Osteoblast (primary cell): ENCODE results near the gene UBAP2. TPM values are rescaled to one million over a fixed set of nuclear protein-coding genes. Genes with fewer than 3 reads are reported as not detected.

Experiments
- DNase-seq: peaks from one replicate; pipeline ENCODE4 v3.0.0; 2011; ENCODE audit warnings: low spot score, mixed read lengths; ENCODE audit not compliant: insufficient read length; ENCODE audit errors: missing footprints
- H2AFZ ChIP-seq: 2 replicates; pipeline ENCODE4 v1.6.0; 2011; ENCODE audit warnings: mild to moderate bottlenecking, low read length
- H3K27ac ChIP-seq: 2 replicates; pipeline ENCODE4 v1.5.1; 2011; ENCODE audit warnings: mild to moderate bottlenecking, low read depth, low read length, moderate library complexity
- H3K27me3 ChIP-seq: 2 replicates; pipeline ENCODE4 v1.6.0; 2012; ENCODE audit warnings: mild to moderate bottlenecking, control low read depth, inconsistent platforms, low read length, moderate library complexity; ENCODE audit not compliant: insufficient read depth
- H3K36me3 ChIP-seq: 2 replicates; pipeline ENCODE4 v1.5.1; 2011; ENCODE audit warnings: mild to moderate bottlenecking, low read length, control low read depth, moderate library complexity; ENCODE audit not compliant: insufficient read depth
- H3K4me1 ChIP-seq: 2 replicates; pipeline ENCODE4 v1.5.1; 2011; ENCODE audit warnings: mild to moderate bottlenecking, low read length, control low read depth, moderate library complexity; ENCODE audit not compliant: insufficient read depth
- H3K4me2 ChIP-seq: 2 replicates; pipeline ENCODE4 v1.6.0; 2011; ENCODE audit warnings: mild to moderate bottlenecking, low read length; ENCODE audit not compliant: insufficient read depth
- H3K4me3 ChIP-seq: fragments of 200-600 bp; sonication (generic); 3 replicates; pipeline ENCODE4 v1.5.1; 2012; ENCODE audit warnings: mild to moderate bottlenecking, low read length, inconsistent platforms; ENCODE audit not compliant: insufficient read depth
- H3K79me2 ChIP-seq: 2 replicates; pipeline ENCODE4 v1.6.0; 2012; ENCODE audit warnings: mild to moderate bottlenecking, low read length, control low read depth, inconsistent platforms; ENCODE audit not compliant: insufficient read depth
- H3K9me3 ChIP-seq: 2 replicates; pipeline ENCODE4 v1.5.1; 2011; ENCODE audit warnings: low read depth, low read length, control low read depth
- H4K20me1 ChIP-seq: 2 replicates; pipeline ENCODE4 v1.6.0; 2012; ENCODE audit warnings: mild to moderate bottlenecking, low read length, control low read depth; ENCODE audit not compliant: insufficient read depth
- total RNA-seq: library from RNA; depleted of rRNA; stranded (reverse); fragments of >200 nt; gene quantifications from 2 replicates; pipeline ENCODE4 v1.2.3, GENCODE V29; 2012
- TF ChIP-seq, protein P1 (sequence below): IDR thresholded peaks from 2 replicates; pipeline ENCODE4 v1.5.1; 2011; ENCODE audit warnings: mild to moderate bottlenecking, low read depth, low read length, moderate library complexity; ENCODE audit errors: extremely low read depth

The UBAP2 gene
- total RNA-seq, 1 donor, result 18.5 TPM

DNA sequence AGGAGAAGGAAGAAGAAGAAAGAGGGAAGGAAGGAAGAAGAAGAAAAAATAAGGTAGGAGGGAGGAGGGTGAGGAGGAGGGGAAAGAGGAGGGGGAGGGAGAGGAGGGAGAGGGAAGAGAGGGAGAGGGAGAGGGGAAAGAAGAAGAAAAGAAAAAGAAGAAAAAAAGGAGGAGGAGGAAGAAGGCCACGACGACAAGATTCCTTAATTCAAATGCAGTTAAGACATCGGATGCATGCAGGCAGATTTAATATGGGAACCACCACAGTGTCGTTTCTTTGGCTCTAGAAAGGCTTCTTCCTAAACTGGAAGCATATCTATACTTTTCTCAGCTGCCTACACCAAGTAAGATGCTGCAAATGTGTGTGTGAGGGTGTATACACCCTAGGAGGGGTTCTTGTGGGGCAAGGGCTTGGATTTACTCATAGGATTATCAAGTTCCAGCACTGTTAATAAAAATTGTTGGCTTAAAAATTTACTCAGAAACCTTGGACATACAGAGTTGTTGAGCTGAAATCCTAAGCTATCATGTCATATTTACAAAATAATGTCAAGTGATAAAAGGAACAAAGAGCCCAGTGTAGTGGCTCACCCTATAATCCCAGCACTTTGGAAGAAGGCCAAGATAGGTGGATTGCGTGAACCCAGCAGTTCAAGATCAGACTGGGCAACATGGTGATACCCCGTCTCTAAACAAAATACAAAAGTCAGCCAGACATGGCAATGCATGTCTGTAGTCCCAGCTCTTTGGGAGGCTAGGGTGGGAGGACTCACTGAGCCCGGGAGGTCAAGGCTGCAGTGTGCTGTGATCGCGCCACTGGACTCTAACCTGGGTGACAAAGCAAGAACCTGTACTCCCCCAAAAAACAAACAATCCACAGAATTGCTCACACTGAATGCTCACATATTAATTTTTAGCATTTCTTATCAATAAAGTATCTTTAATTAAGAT, 108.5 kb downstream of the UBAP2 start:
- TF ChIP-seq, protein P1, sequence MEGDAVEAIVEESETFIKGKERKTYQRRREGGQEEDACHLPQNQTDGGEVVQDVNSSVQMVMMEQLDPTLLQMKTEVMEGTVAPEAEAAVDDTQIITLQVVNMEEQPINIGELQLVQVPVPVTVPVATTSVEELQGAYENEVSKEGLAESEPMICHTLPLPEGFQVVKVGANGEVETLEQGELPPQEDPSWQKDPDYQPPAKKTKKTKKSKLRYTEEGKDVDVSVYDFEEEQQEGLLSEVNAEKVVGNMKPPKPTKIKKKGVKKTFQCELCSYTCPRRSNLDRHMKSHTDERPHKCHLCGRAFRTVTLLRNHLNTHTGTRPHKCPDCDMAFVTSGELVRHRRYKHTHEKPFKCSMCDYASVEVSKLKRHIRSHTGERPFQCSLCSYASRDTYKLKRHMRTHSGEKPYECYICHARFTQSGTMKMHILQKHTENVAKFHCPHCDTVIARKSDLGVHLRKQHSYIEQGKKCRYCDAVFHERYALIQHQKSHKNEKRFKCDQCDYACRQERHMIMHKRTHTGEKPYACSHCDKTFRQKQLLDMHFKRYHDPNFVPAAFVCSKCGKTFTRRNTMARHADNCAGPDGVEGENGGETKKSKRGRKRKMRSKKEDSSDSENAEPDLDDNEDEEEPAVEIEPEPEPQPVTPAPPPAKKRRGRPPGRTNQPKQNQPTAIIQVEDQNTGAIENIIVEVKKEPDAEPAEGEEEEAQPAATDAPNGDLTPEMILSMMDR, result no peak
- Histone ChIP-seq H3K79me2 (peaks cover 3% of the 10 kb centered on the region), H3K9me3 (no peaks in the 10 kb centered on the region), H3K27ac (no peak overlapping the region), H3K27me3 (no peaks in the 10 kb centered on the region), H3K4me1 (peaks cover 14% of the 10 kb centered on the region), H3K4me2 (no peak overlapping the region), H4K20me1 (peaks cover 4% of the 10 kb centered on the region), H3K4me3 (no peak overlapping the region), H2AFZ (no peak overlapping the region), H3K36me3 (peaks cover 43% of the 10 kb centered on the region)
- no peak for DNase-seq

- TF ChIP-seq, protein P1, result no peak
- peaks cover 55% of the 10 kb centered on the region for H3K36me3 ChIP-seq
Measured at GRCh38 chr9:33934188-33934878, 114.4 kb downstream of the UBAP2 start.

DNA sequence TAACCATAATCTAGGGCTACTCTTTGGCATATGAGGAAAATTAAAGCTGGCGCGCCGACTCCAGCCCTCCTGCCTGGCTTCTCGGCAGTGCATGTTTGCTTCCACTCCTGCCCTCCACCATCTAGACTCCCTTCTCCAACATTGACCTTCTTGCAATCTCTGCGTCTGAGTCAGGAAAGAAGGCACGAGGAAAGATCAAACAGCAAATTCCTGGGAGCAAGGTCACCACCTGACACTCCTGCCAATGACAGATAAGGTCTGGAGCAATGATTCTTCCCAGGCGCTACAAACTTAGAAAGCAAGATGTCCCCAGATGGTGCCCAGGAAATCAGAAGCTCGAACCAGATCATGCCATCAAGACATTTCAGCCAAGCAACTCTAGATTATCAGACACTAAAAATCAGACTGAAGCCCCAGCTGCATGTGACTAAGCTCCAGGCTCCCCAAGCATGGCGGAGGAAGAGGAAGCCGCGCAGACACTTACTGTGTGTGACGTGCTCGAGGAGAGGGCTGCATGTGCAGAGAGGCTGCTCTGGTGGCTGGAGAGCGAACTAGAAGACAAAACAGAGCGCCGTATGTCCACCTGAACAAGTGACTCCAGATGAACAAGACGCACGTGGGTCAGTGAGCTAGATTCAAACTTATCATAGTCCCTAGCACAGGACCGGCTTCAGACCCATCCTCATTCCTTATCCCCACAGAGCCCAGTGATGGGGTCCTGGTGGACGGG, 116.4 kb downstream of the UBAP2 start:
- Histone ChIP-seq H3K4me3 (no peak overlapping the region), H3K79me2 (peaks cover 5% of the 10 kb centered on the region), H3K36me3 (peaks cover 75% of the 10 kb centered on the region), H3K27me3 (no peaks in the 10 kb centered on the region), H2AFZ (no peak overlapping the region), H3K4me1 (no peaks in the 10 kb centered on the region), H4K20me1 (peaks cover 21% of the 10 kb centered on the region), H3K9me3 (no peaks in the 10 kb centered on the region), H3K27ac (no peak overlapping the region), H3K4me2 (no peak overlapping the region)
- peak; percentile 46 for DNase-seq
- TF ChIP-seq, protein P1, result no peak

More at GRCh38 chr9:33934188-33934878, 114.4 kb downstream of the UBAP2 start:
- Histone ChIP-seq H3K4me1 (no peaks in the 10 kb centered on the region), H3K27me3 (no peaks in the 10 kb centered on the region), H3K4me3 (no peak overlapping the region), H3K27ac (no peak overlapping the region), H3K4me2 (no peak overlapping the region), H3K9me3 (no peaks in the 10 kb centered on the region), H2AFZ (no peak overlapping the region), H3K79me2 (peaks cover 3% of the 10 kb centered on the region), H4K20me1 (peaks cover 18% of the 10 kb centered on the region)
- DNase-seq, result peak; percentile 10
